HG02870 (cell line): ENCODE results near the gene MAPK7.

Experiments
- ATAC-seq: cut with Tn5 transposase; IDR thresholded peaks from one replicate; pipeline ENCODE4 v1.9.1; 2021; ENCODE audit warnings: mild to moderate bottlenecking, moderate library complexity; ENCODE audit not compliant: unreplicated experiment

MAPK7 gene

DNA sequence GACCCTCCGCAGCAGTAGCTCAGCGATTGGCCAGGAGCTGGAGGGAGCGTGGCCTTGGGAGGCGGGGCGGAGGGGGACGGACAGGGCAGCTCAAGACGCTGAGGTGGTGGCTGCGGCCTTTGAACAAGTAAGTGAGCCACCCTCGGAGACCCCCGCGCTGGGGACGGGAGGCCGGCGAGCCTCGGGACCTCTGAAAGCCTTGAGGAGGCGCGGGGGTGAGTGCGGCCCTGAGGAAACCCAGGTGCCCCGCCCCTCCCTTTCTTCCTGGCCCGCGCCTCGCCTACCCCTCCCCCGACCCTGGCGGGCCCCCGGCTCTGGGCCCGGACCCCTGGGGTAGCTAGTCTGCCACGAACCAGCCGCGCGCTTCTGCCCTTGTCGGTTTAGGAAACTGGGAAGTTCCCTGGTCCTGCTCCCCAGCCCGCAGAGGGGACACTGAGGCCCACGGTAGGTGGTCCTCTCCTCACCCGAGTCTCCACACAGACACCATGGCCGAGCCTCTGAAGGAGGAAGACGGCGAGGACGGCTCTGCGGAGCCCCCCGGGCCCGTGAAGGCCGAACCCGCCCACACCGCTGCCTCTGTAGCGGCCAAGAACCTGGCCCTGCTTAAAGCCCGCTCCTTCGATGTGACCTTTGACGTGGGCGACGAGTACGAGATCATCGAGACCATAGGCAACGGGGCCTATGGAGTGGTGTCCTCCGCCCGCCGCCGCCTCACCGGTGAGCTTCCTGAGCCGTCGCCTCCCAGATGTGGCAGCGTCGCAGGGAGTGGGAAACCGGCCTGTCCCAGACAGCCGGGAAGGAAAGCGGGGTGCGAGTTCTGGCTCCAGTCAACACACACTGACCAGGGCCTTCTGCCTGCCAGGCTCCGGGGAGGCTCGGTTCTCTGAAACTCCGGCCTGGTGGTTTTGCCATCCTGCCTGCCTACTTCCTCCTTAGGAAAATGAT, at the start of gene MAPK7:
MAPK7 (plus strand) TSS at position 83 of the 945 bp plus-strand sequence; CDS start at position 486, 403 bp downstream.
- ATAC-seq, result peak; percentile 12

- no peak for ATAC-seq
Observed at GRCh38 chr17:19329136-19329535, 49.2 kb upstream of the MAPK7 start.

- no peak for ATAC-seq
Observed at GRCh38 chr17:19329839-19330238, 48.5 kb upstream of the MAPK7 start.

DNA sequence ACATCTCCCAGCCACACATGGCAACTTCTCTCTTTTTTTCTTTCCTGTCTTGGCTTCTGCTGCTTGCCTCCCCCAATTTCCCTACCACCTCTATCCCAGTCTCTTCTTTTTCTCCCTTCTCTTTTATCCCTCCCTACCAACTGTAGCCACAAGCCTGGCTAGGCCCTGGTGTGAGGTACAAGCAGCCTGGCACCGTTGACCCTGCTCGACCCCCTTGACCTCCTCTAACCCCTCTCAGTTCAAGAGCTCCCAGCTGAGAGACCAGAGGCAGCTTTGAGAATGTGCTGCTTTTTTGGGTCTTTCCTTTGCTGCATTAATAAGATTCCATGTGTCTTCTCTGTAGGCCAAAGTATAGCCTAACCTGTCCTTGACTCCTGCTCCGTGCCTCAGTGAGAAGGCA, 48.0 kb upstream of the MAPK7 start:
- no peak for ATAC-seq

DNA sequence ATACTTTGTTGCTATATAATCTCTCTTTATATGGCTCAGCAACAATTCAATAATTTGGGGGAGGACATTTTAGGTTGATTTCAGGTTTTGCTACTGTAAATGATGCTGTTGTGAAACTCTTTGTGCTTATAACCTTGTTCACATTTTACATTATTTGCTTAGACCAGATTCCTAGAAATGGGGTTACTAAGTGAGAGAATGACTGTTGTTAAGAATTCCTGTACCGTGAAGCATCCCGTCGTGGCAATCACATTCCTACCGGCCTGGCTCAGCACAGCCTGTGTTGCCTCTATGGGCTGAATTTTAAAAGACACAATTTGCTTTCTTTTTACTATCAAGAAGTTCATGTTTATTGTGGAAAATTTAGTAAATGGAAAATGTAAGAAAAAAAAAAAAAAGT, 47.2 kb upstream of the MAPK7 start:
- no peak for ATAC-seq

GRCh38 chr17:19331543-19332245, 46.6 kb upstream of the MAPK7 start:
- no peak for ATAC-seq

DNA sequence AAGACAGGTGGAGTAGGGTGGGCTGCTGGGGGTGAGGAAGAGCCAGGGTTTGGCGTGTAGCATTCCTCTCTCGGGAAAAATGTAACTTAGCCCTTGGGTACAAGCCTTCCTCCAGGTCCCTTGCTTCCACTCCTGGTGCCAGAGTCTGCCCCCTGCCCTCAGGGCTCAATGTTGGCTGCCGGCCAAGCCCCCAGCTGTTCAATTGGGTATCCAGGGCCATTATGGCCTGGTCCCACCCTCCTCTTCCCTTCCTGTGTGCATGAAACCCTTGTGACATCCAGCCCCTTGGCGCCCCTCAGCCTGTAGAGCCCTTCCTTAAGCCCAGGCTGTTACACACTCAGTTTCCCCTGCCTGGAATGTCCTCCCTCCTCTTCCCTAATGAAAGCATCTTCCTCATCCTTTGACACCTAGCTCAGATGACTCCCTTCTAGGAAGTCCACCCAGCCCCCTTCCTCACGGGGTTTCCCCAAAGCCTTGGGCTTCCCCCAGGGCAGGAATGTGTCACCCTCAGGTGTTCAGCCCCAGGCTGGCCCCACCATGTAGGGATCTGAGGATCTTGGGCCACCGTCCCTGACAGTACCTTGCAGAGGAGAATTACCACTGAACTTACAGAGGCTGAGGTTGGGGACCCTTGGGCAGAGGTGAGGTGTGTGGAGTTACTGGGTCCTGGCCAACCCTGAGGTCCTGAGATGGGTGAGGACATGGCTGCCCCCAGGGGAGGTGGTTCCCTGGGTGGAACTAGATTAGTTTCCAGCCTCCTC, 45.7 kb upstream of the MAPK7 start:
- no peak for ATAC-seq

GRCh38 chr17:19333132-19333440, 45.2 kb upstream of the MAPK7 start:
- no peak for ATAC-seq

DNA sequence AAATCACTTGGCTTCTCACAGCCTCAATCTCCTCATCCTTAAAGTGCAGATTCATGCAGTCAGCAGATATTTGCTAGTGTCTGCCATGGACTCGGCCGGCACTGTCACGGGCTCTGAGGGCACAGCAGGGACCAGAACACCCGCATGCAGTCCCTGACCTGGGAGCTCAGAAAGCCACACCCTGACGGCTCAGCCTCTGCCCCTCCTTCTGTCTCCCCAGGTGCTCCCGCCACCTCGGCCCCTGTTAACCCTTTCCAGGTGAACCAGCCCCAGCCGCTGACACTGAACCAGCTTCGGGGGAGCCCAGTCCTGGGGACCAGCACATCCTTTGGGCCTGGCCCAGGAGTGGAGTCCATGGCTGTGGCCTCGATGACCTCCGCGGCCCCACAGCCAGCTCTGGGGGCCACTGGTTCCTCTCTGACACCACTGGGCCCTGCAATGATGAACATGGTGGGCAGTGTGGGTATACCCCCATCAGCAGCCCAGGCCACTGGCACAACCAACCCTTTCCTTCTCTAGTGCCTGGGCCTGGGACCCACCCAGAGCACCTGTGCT, 44.5 kb upstream of the MAPK7 start:
- ATAC-seq, result no peak

GRCh38 chr17:19334331-19334730, 44.0 kb upstream of the MAPK7 start:
- ATAC-seq, result no peak

DNA sequence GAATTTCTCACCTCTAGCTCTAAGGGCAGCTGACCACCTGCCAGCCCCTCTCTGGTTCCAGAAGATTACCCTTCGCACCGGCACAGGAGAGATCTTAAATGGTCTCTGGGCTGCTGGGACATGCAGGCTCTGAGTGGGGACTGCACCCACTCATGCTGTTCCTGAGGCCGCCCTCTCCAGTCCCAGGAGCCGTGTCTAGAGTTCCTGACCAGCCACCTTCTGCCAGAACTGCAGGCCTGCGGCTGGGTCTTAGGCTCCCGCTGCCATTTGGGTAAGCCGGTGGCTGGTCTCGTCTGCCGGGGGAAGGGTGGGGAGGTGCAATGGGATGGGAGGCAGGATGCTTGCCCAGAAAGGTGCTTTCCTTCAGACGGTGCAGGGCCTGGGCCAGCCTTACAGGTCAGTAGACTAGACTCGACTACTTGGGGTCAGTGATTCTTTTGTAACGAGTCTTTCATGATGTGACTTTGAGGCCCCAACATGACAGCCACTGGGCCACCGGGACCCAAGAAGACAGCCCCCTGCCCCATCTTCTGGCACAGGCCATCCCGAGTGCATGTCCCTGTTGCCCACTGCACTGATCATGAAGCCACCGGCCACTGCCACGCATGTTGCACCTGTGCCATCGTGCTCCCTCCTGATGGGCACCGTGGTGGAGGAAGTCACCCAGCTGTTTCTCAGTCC, 42.2 kb upstream of the MAPK7 start:
- no peak for ATAC-seq

DNA sequence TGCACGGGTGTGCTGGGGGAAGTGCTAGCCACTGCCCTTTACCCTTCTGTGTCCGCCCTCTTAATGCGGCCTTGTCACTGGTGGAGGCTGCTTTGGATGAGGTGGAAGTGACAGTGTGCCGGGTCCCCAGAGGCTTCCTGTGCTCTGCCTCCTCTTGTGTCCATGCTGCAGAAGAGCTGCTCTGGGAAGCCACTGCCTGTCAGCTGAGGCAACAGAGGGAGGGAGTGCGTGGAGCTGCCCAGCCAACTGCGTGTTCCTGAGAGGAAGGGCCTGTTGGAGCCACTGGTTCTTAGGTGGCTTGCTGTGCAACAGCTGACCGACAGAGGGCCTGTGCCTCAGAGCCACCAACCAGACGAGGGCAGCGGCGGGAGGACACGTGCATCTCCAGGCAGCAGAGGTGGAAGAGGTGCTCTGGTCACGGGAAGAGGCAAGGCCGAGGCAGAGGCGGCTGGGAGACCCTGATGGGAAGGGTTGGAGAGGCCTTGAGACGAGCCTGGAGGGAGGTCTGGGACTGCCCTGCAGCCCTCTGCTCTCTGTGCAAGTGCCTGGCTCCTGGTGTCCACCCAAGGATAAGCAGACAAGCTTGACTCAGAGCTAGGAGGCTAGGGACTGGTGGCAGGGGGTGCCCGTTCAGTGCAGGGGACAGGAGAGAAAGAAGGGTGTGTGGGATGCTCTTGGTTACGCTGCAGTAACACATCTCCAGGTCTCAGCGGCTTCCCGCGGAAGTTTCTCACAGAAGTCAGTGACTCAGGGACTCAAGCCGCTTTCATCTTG, 41.2 kb upstream of the MAPK7 start:
- ATAC-seq, result no peak

DNA sequence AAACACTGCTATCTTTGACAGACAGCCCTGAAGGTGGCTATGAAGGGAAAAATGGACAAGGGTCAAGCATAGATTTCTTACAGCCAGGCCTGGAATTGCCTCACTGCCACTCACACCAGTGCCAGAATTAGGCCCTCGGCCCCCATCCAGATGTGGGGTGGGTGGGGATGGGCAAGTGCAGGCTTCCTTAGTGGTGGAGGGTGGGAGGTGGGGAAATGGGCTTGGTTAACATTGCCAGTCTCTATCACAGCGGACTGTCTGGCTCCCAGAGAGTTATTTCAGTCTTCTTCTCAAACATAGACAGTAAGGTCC, 40.6 kb upstream of the MAPK7 start:
- no peak for ATAC-seq

- no peak for ATAC-seq
Observed at GRCh38 chr17:19338031-19338990, 40.0 kb upstream of the MAPK7 start.

- ATAC-seq, result no peak
Observed at GRCh38 chr17:19339341-19339815, 38.9 kb upstream of the MAPK7 start.

GRCh38 chr17:19341211-19341631, 37.1 kb upstream of the MAPK7 start:
- no peak for ATAC-seq

- ATAC-seq, result no peak
Observed at GRCh38 chr17:19341641-19342610, 36.4 kb upstream of the MAPK7 start.
